GM13976 (cell line): ENCODE data around the gene TTC5.

Experiments used
- DNase-seq: peaks from one replicate; pipeline ENCODE4 v3.0.0; 2012; ENCODE audit warnings: low spot score
- in situ Hi-C: fragments of 300-500 bp; cut with MboI; formaldehyde crosslinking; loops from one replicate; pipeline ENCODE4 v1.12.0; 2022; ENCODE audit warnings: low sequenced_read_pairs, mixed read lengths, inconsistent platforms; ENCODE audit not compliant: unreplicated experiment
- TF ChIP-seq, protein P1 (sequence below): IDR thresholded peaks from 2 replicates; pipeline ENCODE4 v1.5.1; 2012; ENCODE audit warnings: borderline replicate concordance, mild to moderate bottlenecking; ENCODE audit not compliant: insufficient read depth; ENCODE audit errors: extremely low read depth, missing control alignments, control extremely low read depth

Gene TTC5, protein sequence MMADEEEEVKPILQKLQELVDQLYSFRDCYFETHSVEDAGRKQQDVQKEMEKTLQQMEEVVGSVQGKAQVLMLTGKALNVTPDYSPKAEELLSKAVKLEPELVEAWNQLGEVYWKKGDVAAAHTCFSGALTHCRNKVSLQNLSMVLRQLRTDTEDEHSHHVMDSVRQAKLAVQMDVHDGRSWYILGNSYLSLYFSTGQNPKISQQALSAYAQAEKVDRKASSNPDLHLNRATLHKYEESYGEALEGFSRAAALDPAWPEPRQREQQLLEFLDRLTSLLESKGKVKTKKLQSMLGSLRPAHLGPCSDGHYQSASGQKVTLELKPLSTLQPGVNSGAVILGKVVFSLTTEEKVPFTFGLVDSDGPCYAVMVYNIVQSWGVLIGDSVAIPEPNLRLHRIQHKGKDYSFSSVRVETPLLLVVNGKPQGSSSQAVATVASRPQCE

DNA sequence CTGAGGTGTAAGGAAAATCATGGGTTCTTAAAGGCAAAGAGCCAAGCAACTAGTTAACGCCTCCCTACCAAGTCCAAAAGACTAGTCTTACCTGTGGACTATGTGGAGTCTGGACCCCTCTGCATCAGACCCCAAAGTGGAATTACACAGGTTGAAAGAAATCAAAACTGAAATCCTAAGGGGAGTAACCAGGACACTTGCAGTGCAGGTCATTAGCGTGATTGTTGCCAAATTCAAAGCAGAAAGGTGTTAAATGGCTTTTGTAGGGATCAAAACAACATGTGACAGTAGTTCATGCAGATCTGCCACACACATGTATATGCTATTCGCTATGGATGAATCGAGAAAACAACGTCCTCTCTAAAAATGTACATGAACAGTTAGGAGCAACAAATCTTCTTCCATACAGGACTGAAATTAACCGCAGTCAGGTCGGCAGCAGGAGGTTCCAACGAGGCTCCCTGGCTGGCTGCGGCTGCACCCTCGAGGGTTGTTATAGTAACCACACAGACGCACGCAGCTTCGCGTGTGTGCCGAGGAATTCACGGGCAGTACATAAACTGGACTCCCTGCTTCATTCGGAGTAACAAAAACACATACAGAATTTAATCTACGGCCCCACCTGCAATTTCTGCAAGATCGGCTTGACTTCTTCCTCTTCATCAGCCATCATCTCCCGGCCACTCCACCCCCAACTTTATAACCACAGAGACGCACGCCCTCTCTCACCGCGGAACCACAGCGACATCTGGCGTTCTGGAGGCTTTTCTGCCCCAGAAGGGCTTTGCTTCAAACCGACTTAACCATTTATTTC is at the start of gene TTC5:
Gene TTC5, minus strand, starts transcription at position 687 of the 814 bp plus-strand sequence. Its CDS starts 14 bp downstream, at position 673.
- peak; percentile 86 for DNase-seq
- in situ Hi-C loops, result no loop called here
- TF ChIP-seq, protein P1, sequence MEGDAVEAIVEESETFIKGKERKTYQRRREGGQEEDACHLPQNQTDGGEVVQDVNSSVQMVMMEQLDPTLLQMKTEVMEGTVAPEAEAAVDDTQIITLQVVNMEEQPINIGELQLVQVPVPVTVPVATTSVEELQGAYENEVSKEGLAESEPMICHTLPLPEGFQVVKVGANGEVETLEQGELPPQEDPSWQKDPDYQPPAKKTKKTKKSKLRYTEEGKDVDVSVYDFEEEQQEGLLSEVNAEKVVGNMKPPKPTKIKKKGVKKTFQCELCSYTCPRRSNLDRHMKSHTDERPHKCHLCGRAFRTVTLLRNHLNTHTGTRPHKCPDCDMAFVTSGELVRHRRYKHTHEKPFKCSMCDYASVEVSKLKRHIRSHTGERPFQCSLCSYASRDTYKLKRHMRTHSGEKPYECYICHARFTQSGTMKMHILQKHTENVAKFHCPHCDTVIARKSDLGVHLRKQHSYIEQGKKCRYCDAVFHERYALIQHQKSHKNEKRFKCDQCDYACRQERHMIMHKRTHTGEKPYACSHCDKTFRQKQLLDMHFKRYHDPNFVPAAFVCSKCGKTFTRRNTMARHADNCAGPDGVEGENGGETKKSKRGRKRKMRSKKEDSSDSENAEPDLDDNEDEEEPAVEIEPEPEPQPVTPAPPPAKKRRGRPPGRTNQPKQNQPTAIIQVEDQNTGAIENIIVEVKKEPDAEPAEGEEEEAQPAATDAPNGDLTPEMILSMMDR, result peak; percentile 94

GRCh38 chr14:20350860-20351259 is 45.1 kb upstream of the TTC5 start:
- in situ Hi-C loops, result no loop called here
- TF ChIP-seq, protein P1, result no peak
- no peak for DNase-seq

- no peak for DNase-seq
- in situ Hi-C loops, result no loop called here
- TF ChIP-seq, protein P1, result no peak
Measured at GRCh38 chr14:20350282-20350681, 44.5 kb upstream of the TTC5 start.

DNA sequence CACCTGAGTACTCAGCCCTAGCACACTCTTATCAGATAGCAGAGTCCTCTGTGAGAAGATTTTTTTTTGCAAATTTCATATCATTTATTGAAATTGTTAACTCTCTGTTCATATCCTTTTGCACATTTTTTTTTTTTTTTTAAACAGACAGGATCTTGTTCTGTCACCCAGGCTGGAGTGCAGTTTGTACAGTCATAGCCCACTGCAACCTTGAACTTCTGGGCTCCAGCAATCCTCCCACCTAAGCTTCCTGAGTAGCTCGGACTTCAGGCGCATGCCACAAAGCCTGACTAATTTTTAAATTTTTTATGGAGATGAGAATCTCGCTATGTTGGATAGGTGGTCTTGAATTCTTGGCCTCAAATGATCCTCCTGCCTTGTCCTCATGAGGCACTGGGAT is 42.0 kb upstream of the TTC5 start:
- in situ Hi-C loops, result loop anchor here (25.0 kb wide), 1 partner anchor 515 kb away; no protein-coding TSS in a partner anchor
- no peak for DNase-seq
- TF ChIP-seq, protein P1, result no peak

DNA sequence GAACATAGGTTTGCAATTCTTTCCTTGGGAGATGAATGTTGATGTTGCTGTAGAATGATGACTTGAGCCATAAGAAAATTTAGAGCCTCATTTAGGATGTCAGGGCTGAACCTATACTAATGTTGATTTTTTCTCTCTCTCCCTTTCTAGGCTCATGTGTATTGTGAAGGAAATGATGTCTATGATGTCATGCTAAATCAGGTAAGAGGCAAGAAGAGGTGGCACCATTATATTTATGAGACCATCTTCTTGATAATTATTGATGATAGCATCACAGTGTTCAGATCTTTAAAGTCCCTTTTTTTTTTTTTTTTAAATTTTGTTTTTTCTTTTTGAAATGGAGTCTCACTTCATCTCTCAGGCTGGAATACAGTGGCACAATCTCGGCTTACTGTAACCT is 41.0 kb upstream of the TTC5 start:
- DNase-seq, result no peak
- in situ Hi-C loops, result loop anchor here (25.0 kb wide), 1 partner anchor 516 kb away; no protein-coding TSS in a partner anchor
- TF ChIP-seq, protein P1, result no peak

- in situ Hi-C loops, result loop anchor here (25.0 kb wide), 1 partner anchor 517 kb away; no protein-coding TSS in a partner anchor
- no peak for DNase-seq
- TF ChIP-seq, protein P1, result no peak
Measured at GRCh38 chr14:20345366-20345765, 39.6 kb upstream of the TTC5 start.
